ENCODE results near the gene DMBT1. TPM values are rescaled to one million over a fixed set of nuclear protein-coding genes. Genes with fewer than 3 reads are reported as not detected.

Gene DMBT1
- total RNA-seq, 1 donor from 2014 or later = not detected

DNA sequence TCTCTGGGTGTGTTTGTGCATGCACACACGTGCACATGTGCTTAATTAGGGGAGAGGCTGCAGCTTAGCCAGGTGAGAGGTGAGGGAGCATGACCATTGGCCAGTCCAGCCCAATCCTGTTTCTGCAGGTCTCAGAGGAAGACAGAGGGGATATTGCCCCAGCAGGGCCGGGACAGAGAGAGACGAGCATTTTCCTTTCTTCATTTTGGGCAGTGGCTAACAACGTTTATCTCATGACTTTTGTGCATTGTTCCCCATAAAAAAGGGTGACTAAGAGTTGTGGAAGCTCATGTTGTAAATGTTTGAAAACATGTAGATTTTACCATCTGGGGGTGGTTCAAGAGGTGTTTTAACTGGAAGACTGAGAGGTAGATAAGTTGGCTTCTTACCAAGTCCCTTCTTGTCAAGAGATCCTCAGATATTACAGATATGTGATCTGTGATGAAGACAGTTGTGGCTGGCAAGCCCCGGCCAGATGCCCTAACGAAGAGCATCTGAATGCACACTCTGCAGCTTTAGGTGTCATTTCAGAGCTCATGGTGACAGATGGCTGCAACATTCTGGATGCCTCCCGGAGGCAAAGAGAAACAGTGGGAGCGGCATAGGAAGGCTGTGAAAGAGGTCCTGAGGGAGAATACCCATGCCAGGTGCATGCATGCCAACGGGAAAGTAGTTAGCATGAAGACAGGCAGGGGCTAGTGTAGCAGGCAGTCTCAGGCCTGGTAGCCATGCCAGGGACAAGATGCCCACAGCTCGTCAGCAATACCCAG lies 16.7 kb upstream of the DMBT1 start:
- no peaks in the 10 kb centered on the region for H3K36me3 Mint-ChIP-seq (ENCODE audit: low read depth, unreplicated experiment)
- Histone ChIP-seq H3K9me3 (ENCODE audit: insufficient read depth, low read depth, low read length) (no peaks in the 10 kb centered on the region), H3K79me2 (ENCODE audit: insufficient read depth, low read length) (no peaks in the 10 kb centered on the region), H3K4me1 (ENCODE audit: insufficient read depth, low read length) (no peaks in the 10 kb centered on the region), H3K27me3 (ENCODE audit: insufficient read depth, low read length) (no peaks in the 10 kb centered on the region), H3K4me3 (ENCODE audit: insufficient read depth, low read depth, low read length) (no peak overlapping the region), H3K4me2 (ENCODE audit: low read length) (no peak overlapping the region), H3K27ac (ENCODE audit: low read depth, low read length) (no peak overlapping the region), H2AFZ (ENCODE audit: low read depth, low read length) (no peak overlapping the region), H3K36me3 (ENCODE audit: insufficient read depth, low read length) (no peaks in the 10 kb centered on the region), H4K20me1 (ENCODE audit: insufficient read depth, low read length) (no peaks in the 10 kb centered on the region), H3K9ac (ENCODE audit: low read length) (no peak overlapping the region)
- no peak overlapping the region for H3K4me3 Mint-ChIP-seq (ENCODE audit: unreplicated experiment)
- no peak overlapping the region for H3K27ac Mint-ChIP-seq (ENCODE audit: unreplicated experiment)
- peaks cover 29% of the 10 kb centered on the region for H3K27me3 Mint-ChIP-seq (ENCODE audit: low read depth, unreplicated experiment)
- TF ChIP-seq EZH2 (IDR thresholded peaks at IDR 0.05; ENCODE audit: insufficient read depth, low read length) (no peak), CTCF (IDR thresholded peaks at IDR 0.05; ENCODE audit: insufficient read depth, low read depth, low read length) (no peak)
- no peak for DNase-seq (ENCODE audit: low read depth)
- peaks cover 5% of the 10 kb centered on the region for H3K4me1 Mint-ChIP-seq (ENCODE audit: low read depth, unreplicated experiment)
- FAIRE-seq = no peak
- no peaks in the 10 kb centered on the region for H3K9me3 Mint-ChIP-seq (ENCODE audit: unreplicated experiment)

DNA sequence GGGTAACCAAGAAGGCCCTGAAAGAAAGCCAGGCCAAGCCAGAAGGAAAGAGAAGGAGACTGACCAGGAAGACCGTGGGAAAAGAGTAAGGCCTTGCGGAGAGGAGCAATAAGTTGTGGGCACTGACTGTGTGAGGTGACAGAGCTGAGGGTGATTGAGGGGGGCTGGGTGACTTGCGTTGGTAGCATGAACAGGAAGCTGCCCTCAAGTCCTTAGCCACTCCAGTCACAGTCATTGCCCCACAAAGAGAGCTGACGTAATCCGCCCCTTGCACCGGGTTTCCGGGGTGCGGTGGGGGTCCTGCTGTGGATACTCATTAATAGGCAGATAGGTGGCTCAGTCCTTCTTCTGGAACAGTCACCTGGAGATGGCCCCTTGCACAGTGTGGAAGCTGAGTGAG lies 16.1 kb upstream of the DMBT1 start:
- DNase-seq (ENCODE audit: low read depth) = no peak
- no peak for FAIRE-seq
- H3K27ac Mint-ChIP-seq (ENCODE audit: unreplicated experiment) = no peak overlapping the region

More for the DNA sequence above, 16.1 kb upstream of the DMBT1 start:
- Histone ChIP-seq H4K20me1 (ENCODE audit: insufficient read depth, low read length) (no peaks in the 10 kb centered on the region), H2AFZ (ENCODE audit: low read depth, low read length) (no peak overlapping the region), H3K27me3 (ENCODE audit: insufficient read depth, low read length) (no peaks in the 10 kb centered on the region), H3K36me3 (ENCODE audit: insufficient read depth, low read length) (no peaks in the 10 kb centered on the region), H3K27ac (ENCODE audit: low read depth, low read length) (no peak overlapping the region), H3K4me3 (ENCODE audit: insufficient read depth, low read depth, low read length) (no peak overlapping the region), H3K79me2 (ENCODE audit: insufficient read depth, low read length) (no peaks in the 10 kb centered on the region), H3K4me1 (ENCODE audit: insufficient read depth, low read length) (no peaks in the 10 kb centered on the region), H3K9me3 (ENCODE audit: insufficient read depth, low read depth, low read length) (no peaks in the 10 kb centered on the region), H3K9ac (ENCODE audit: low read length) (no peak overlapping the region), H3K4me2 (ENCODE audit: low read length) (no peak overlapping the region)
- peaks cover 5% of the 10 kb centered on the region for H3K4me1 Mint-ChIP-seq (ENCODE audit: low read depth, unreplicated experiment)
- TF ChIP-seq EZH2 (IDR thresholded peaks at IDR 0.05; ENCODE audit: insufficient read depth, low read length) (no peak), CTCF (IDR thresholded peaks at IDR 0.05; ENCODE audit: insufficient read depth, low read depth, low read length) (no peak)
- peaks cover 28% of the 10 kb centered on the region for H3K27me3 Mint-ChIP-seq (ENCODE audit: low read depth, unreplicated experiment)
- H3K4me3 Mint-ChIP-seq (ENCODE audit: unreplicated experiment) = no peak overlapping the region
- no peaks in the 10 kb centered on the region for H3K9me3 Mint-ChIP-seq (ENCODE audit: unreplicated experiment)
- no peaks in the 10 kb centered on the region for H3K36me3 Mint-ChIP-seq (ENCODE audit: low read depth, unreplicated experiment)
